HG02970 (cell line): Measurements from ENCODE around the gene FAM180B.
"Not testable (repeated sequence)": the region's sequence is repeated elsewhere in the genome, so short reads cannot be mapped to it uniquely, and the experiment has no call there.

ENCODE experiments used
- ATAC-seq: cut with Tn5 transposase; IDR thresholded peaks from one replicate; pipeline ENCODE4 v1.9.1; 2021; ENCODE audit warnings: mild to moderate bottlenecking, moderate library complexity, moderate number of reproducible peaks; ENCODE audit not compliant: unreplicated experiment, low FRiP score

The FAM180B gene

GRCh38 chr11:47593492-47593933 is 7.0 kb downstream of the FAM180B start:
- ATAC-seq, result no peak

- no peak for ATAC-seq
Measured at GRCh38 chr11:47593934-47594855, 7.7 kb downstream of the FAM180B start, which contains the start of gene C1QTNF4. Gene C1QTNF4 (minus strand): TSS chr11:47594411. CDS start chr11:47590810, 3,601 bp downstream.

DNA sequence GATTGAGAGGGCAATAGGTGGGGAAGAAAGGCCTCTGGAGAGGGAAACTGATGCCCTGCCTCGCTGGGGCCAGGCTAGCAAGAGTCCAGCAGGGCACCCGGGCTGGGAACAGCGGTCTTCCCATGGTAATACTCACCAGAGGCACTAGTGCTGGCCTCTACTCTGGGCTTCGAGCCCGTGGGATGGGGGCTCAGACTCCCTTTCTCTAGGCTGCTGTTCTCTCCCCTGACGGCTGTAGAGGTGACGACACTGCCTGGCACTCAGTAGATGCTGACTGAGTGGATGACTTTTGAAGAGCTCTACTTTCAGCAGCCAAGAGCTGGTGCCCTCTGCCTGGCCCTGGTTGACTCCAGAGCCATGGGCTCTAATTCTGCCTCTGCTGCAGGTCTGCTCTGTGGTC is 8.6 kb downstream of the FAM180B start:
- ATAC-seq, result no peak

GRCh38 chr11:47595967-47596366 is 9.5 kb downstream of the FAM180B start:
- ATAC-seq, result no peak

DNA sequence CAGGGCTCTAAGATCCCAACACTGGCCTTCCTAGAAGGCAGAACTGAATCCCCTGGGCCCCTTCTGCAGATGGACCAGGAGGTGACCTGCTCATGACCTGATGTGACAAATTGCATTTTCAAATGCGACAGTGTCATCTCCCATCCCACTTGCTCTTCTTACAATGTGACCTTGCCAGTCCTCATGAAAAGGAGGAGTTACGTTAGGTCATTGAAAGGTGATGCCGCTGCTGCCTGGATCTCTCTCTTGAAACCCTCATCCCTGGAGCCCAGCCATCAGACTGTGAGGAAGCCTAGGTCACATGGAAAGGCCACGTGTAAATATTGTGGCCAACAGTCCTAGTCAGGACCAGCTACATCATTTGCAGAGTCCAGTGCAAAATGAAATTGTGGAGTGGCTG is 13.4 kb downstream of the FAM180B start:
- ATAC-seq, result no peak

DNA sequence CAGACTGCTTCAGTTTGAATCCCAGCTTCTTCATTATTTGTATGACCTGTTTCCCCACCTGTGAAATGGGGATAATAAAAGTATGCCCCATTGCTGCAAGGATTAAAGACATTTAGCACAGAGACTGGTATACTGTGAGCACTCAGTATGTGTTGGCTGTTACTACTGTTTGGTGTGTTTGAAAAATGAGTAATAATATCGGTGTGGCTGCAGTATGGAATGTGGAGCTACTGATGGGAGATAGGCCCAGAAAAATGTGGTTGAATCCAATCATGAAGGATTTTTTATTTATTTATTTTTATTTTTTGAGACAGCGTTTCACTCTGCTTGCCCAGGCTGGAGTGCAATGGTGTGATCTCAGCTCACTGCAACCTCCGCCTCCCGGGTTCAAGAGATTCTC is 16.8 kb downstream of the FAM180B start:
- ATAC-seq, result no peak

GRCh38 chr11:47605921-47606320 is 19.4 kb downstream of the FAM180B start:
- ATAC-seq, result no peak

- ATAC-seq, result no peak
Measured at GRCh38 chr11:47606731-47607130, 20.3 kb downstream of the FAM180B start.

- no peak for ATAC-seq
Measured at GRCh38 chr11:47607380-47607779, 20.9 kb downstream of the FAM180B start.

GRCh38 chr11:47609675-47610074 is 23.2 kb downstream of the FAM180B start:
- ATAC-seq, result no peak

GRCh38 chr11:47611348-47611794 is 24.9 kb downstream of the FAM180B start:
- no peak for ATAC-seq

DNA sequence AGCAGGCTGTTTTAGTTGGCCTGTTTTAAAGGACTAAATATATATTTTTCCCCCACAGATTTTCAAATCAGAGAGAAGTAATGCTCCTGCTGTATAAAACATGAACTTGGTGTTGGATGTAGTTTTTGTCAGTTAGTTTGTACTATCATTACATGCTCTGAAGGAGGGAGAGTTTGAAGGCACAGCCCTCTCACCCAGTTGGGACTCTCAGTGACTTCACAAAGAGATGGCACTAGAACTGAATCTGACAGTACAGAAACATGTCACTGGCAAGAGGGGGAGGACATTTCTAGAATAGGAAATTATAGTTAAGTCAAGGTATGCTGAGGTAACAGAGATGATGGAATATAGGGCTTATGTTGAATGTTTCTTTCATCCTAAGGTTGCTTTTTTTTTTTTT is 28.8 kb downstream of the FAM180B start:
- ATAC-seq, result no peak

DNA sequence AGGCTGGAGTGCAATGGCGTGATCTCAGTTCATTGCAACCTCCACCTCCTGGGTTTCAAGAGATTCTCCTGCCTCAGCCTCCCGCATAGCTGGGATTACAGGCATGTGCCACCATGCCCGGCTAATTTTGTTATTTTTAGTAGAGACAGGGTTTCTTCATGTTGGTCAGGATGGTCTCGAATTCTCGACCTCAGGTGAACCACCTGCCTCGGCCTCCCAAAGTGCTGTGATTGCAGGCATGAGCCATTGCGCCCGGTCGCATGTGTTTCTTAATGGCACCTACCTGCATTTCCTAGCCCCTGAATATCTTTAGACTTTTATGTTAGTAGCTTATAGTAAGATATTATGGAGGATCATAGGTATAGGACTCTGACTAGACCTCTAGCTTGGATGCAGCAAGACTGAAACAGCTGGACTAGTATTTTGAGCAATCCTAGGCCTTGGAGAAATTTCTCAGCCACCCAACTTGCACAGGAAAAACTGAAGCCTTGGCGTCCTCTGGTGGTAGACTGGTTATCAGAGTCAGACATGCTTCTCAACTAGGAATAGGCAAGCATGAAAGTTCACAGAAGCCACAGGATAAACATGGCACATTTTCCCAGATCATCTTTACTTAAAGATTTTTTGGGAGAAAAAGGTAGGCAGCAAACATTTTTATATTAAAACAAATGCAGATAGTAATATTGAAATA is 30.4 kb downstream of the FAM180B start:
- no peak for ATAC-seq

DNA sequence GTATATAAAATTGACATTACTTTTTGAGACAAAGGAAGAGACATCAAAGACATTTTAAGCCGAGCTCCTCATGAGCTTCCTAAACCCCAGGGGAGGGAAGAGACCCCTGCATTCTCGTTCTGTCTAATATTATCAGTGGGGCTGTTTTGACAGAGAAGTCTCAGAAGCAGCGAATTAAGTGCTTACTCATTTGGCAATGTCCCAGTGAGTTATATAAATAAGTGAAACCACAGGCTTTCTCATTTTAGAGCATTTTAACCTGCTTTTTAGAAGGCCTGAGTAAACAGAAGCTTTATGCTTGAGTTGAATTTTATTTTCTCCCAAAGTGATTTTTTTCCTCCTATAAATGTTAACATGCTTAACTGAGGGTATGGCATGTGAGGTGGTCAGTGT is 30.9 kb downstream of the FAM180B start:
- ATAC-seq, result no peak

- no peak for ATAC-seq
Measured at GRCh38 chr11:47620836-47621378, 34.4 kb downstream of the FAM180B start.

DNA sequence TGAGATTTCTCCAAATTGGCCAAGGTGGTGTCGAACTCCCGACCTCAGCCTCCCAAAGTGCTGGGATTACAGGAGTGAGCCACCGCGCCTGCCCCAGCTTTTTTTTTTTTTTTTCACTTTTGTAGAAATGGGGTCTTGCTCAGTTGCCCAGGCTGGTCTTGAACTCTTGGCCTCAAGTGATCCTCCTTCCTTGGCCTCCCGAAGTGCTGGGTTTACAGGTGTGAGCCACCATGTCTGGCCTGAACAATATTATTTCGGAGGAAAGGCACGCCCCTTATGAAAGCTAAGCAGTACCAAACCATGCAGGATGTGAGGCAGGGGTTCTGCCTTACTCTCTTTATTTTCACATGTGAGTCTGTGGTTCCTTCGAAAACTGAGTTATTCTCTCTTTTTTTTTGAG is 39.8 kb downstream of the FAM180B start:
- no peak for ATAC-seq

DNA sequence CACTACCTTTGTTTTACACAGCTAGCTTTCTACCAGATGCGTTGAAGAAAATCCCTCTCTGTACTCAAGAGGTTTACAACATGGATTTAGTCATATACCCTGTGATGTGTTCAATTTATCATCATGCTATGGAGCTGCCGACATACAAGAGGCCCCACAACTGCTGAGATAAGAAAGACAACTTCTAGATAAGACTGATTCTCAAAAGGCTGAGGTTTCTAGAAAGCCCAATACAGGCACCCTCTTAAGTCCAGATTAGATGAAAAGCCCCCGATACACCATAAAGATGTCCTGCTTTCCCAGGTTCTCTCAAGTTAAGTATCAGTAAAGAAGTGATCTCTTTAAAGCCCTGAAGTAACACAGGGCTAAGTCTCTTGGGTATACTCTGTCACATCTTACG is 41.5 kb downstream of the FAM180B start:
- no peak for ATAC-seq

GRCh38 chr11:47631473-47631872 is 45.0 kb downstream of the FAM180B start:
- ATAC-seq, result no peak

- ATAC-seq, result not testable (repeated sequence)
Measured at GRCh38 chr11:47636331-47636730, 49.9 kb downstream of the FAM180B start.
